Measurements from ENCODE around the gene ATXN2. TPM values are rescaled to one million over a fixed set of nuclear protein-coding genes. Genes with fewer than 3 reads are reported as not detected.

Gene ATXN2
- total and polyA plus RNA-seq, 9 of the 15 experiments (the other 6 are each of a cell fraction or from before 2014, with no cell fraction given) = 16.8 to 67.8 (median 29.3) TPM

- TF ChIP-seq ZBTB40 (IDR thresholded peaks at IDR 0.05) = no peak
- TF ChIP-seq ZBTB40 (CRISPR knock-in tag; IDR thresholded peaks at IDR 0.05) = no peak
- TF ChIP-seq NKRF (IDR thresholded peaks at IDR 0.05; ENCODE audit: borderline replicate concordance) = peak; percentile 52; the same call in 1 of the 2 replicates
- TF ChIP-seq EGR1 (conservative IDR thresholded peaks at IDR 0.05) = no peak; the same call in 1 of the 2 replicates
- no peak for TF ChIP-seq ILF3 (IDR thresholded peaks at IDR 0.05; ENCODE audit: borderline replicate concordance)
- no peak for TF ChIP-seq KAT2B (IDR thresholded peaks at IDR 0.05; ENCODE audit: low read depth, low read length)
- no peak for TF ChIP-seq SMARCA4 (IDR thresholded peaks at IDR 0.05)
- TF ChIP-seq ZKSCAN1 (IDR thresholded peaks at IDR 0.05; ENCODE audit: low read depth, low read length) = no peak
- no peak for TF ChIP-seq HMBOX1 (IDR thresholded peaks at IDR 0.05)
- TF ChIP-seq CHD2 (IDR thresholded peaks at IDR 0.05; ENCODE audit: low read depth, low read length) = no peak; the same call in 1 of the 2 replicates
- TF ChIP-seq NCOA2 (IDR thresholded peaks at IDR 0.05; ENCODE audit: partially characterized antibody in 2 of 2) = no peak
- TF ChIP-seq TSHZ1 (CRISPR knock-in tag; IDR thresholded peaks at IDR 0.05) = no peak
Measured at GRCh38 chr12:111597831-111598636, 1.1 kb downstream of the ATXN2 start (continued).

Data from K562 (cell line).